ENCODE results near the gene GAL.

The GAL gene

DNA sequence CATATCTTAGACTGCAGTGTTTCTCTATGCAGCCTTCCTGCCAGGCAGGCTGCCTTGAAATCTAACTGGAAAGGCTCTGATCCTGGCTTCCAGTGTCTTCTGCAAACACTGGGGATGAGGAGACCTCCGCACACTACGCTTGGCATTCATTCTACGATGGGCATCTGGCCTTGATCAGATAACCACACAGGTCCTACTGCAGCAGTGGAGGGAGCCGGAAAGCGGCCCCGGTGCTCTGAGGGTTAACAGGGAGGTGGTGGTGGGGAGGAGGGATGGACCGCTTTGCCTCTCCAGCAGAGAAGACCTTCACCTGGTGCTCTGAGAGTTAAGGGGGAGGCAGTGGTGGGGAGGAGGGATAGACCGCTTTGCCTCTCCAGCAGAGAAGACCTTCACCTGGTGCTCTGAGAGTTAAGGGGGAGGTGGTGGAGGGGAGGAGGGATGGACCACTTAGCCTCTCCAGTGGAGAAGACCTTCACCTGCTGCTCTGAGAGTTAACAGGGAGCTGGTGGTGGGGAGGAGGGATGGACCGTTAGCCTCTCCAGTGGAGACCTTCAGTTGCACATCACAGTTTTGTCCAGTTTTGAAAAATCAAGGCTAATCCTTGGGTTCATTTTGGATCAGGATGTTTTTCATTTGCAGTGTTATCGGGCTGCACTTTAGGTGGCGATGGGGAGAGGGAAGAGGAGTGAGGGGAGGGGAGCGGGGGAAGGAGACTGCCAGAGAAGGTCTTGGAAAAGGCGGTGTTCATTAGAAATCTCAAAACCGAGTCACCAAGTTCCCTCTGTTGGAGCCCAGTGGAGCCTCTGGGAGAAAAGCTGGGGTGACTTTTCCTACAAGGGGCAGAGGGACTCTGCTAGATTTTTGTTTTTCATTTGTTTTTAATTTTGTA lies 5.6 kb downstream of the GAL start:
- Histone ChIP-seq H3K4me1 (ENCODE audit: low read depth, poor library complexity, severe bottlenecking) (no peaks in the 10 kb centered on the region), H3K79me2 (ENCODE audit: insufficient read depth, low read depth) (no peaks in the 10 kb centered on the region), H3K36me3 (ENCODE audit: insufficient read depth) (no peaks in the 10 kb centered on the region), H4K20me1 (ENCODE audit: insufficient read depth) (no peaks in the 10 kb centered on the region), H3K27ac (no peak overlapping the region), H3K4me3 (IDR thresholded peaks at IDR 0.05; ENCODE audit: insufficient read depth, low read depth, low read length) (no peak overlapping the region), H3K4me2 (no peak overlapping the region), H3K27me3 (ENCODE audit: insufficient read depth, low read depth) (peaks cover 26% of the 10 kb centered on the region), H3K9ac (no peak overlapping the region), H2AFZ (ENCODE audit: low read depth) (no peak overlapping the region)
- TF ChIP-seq, protein P1, sequence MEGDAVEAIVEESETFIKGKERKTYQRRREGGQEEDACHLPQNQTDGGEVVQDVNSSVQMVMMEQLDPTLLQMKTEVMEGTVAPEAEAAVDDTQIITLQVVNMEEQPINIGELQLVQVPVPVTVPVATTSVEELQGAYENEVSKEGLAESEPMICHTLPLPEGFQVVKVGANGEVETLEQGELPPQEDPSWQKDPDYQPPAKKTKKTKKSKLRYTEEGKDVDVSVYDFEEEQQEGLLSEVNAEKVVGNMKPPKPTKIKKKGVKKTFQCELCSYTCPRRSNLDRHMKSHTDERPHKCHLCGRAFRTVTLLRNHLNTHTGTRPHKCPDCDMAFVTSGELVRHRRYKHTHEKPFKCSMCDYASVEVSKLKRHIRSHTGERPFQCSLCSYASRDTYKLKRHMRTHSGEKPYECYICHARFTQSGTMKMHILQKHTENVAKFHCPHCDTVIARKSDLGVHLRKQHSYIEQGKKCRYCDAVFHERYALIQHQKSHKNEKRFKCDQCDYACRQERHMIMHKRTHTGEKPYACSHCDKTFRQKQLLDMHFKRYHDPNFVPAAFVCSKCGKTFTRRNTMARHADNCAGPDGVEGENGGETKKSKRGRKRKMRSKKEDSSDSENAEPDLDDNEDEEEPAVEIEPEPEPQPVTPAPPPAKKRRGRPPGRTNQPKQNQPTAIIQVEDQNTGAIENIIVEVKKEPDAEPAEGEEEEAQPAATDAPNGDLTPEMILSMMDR (conservative IDR thresholded peaks at IDR 0.05; ENCODE audit: low read depth, low read length) = no peak

DNA sequence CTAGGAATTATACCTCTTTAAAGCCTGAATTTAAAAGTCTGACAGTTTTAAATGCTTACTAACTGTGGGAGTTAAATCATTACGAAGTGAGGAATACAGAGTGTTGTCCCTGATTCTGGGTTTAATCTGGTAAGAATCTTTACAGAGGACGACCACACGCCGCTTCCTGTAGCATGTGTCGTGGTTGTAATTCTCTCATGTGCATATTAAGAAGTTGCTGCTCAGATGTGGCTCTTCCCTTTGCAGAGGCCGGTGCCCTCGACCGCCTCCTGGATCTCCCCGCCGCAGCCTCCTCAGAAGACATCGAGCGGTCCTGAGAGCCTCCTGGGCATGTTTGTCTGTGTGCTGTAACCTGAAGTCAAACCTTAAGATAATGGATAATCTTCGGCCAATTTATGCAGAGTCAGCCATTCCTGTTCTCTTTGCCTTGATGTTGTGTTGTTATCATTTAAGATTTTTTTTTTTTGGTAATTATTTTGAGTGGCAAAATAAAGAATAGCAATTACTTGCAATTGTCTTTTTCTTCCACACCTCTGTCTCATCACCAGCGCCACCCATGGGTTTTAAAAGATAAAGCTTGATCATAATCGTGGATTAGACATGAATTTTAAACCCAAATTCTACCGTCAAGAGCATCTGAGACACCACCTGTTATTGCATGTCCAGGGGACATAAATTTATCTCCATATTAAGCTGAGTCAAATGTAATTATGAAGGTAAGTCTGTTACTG lies 6.5 kb downstream of the GAL start:
- Histone ChIP-seq H3K4me3 (IDR thresholded peaks at IDR 0.05; ENCODE audit: insufficient read depth, low read depth, low read length) (no peak overlapping the region), H3K4me2 (no peak overlapping the region), H3K27ac (no peak overlapping the region), H3K36me3 (ENCODE audit: insufficient read depth) (no peaks in the 10 kb centered on the region), H3K27me3 (ENCODE audit: insufficient read depth, low read depth) (peaks cover 24% of the 10 kb centered on the region), H2AFZ (ENCODE audit: low read depth) (no peak overlapping the region), H3K9ac (no peak overlapping the region), H4K20me1 (ENCODE audit: insufficient read depth) (no peaks in the 10 kb centered on the region), H3K4me1 (ENCODE audit: low read depth, poor library complexity, severe bottlenecking) (no peaks in the 10 kb centered on the region), H3K79me2 (ENCODE audit: insufficient read depth, low read depth) (no peaks in the 10 kb centered on the region)
- TF ChIP-seq, protein P1 (conservative IDR thresholded peaks at IDR 0.05; ENCODE audit: low read depth, low read length) = no peak

DNA sequence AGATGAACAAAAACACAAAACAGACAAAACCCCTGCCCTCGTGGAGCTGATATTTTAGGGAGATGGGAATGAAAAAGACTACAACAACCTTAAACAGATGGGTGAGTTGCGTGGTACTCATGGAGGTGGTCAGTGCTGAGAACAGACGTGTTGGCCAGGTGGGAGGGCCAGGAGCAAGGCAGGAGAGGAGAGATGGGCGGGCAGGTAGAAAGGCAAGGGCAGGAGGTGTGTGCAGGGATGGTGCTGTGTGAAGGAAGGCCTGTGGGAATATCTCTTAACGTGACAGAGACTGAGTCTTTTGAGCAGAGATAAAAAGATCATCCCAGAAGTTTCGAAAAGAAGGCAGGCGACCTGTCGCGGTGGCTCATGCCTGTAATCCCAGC lies 7.0 kb downstream of the GAL start:
- H3K27ac ChIP-seq = no peak overlapping the region
- no peak overlapping the region for H3K4me3 ChIP-seq (IDR thresholded peaks at IDR 0.05; ENCODE audit: insufficient read depth, low read depth, low read length)
- no peak overlapping the region for H3K4me2 ChIP-seq
- no peak overlapping the region for H2AFZ ChIP-seq (ENCODE audit: low read depth)
- H4K20me1 ChIP-seq (ENCODE audit: insufficient read depth) = no peaks in the 10 kb centered on the region
- TF ChIP-seq, protein P1 (conservative IDR thresholded peaks at IDR 0.05; ENCODE audit: low read depth, low read length) = no peak
- peaks cover 18% of the 10 kb centered on the region; the same call in 1 of the 2 replicates for H3K27me3 ChIP-seq (ENCODE audit: insufficient read depth, low read depth)
- no peak overlapping the region for H3K9ac ChIP-seq
- H3K79me2 ChIP-seq (ENCODE audit: insufficient read depth, low read depth) = no peaks in the 10 kb centered on the region
- no peaks in the 10 kb centered on the region for H3K36me3 ChIP-seq (ENCODE audit: insufficient read depth)
- no peaks in the 10 kb centered on the region for H3K4me1 ChIP-seq (ENCODE audit: low read depth, poor library complexity, severe bottlenecking)

DNA sequence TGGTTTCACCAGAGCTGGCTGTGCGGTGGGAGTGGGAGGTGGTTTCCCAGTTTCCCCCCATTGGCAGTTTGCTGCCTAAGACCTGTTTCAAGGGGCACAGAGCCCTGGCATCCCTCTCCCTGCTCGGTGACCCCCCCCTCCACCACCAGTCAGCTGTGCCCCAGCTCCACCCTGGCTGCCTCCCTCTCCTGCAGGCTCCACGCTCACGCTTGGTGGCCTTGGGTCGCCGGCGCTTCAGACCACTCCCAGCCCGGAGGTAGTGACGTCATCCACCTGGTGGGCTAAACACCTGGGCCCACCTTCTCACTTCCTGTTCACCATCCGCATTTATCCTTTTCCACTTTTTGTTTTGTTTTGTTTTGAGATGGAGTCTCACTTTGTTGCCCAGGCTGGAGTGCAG lies 7.8 kb downstream of the GAL start:
- TF ChIP-seq, protein P1 (conservative IDR thresholded peaks at IDR 0.05; ENCODE audit: low read depth, low read length) = no peak
- no peak overlapping the region for H3K27ac ChIP-seq
- peaks cover 12% of the 10 kb centered on the region; the same call in 1 of the 2 replicates for H3K27me3 ChIP-seq (ENCODE audit: insufficient read depth, low read depth)
- no peak overlapping the region for H2AFZ ChIP-seq (ENCODE audit: low read depth)
- H4K20me1 ChIP-seq (ENCODE audit: insufficient read depth) = no peaks in the 10 kb centered on the region
- no peak overlapping the region for H3K9ac ChIP-seq
- H3K79me2 ChIP-seq (ENCODE audit: insufficient read depth, low read depth) = no peaks in the 10 kb centered on the region
- no peak overlapping the region for H3K4me2 ChIP-seq
- no peaks in the 10 kb centered on the region for H3K36me3 ChIP-seq (ENCODE audit: insufficient read depth)
- H3K4me1 ChIP-seq (ENCODE audit: low read depth, poor library complexity, severe bottlenecking) = no peaks in the 10 kb centered on the region
- no peak overlapping the region for H3K4me3 ChIP-seq (IDR thresholded peaks at IDR 0.05; ENCODE audit: insufficient read depth, low read depth, low read length)

Measured in KMS-11 (cell line).